Cardiac muscle cell (in vitro differentiated cells and primary cell): ENCODE measurements around the gene ABHD16B. TPM values are rescaled to one million over a fixed set of nuclear protein-coding genes. Genes with fewer than 3 reads are reported as not detected.

ENCODE experiments used
- DNase-seq, 2 donors: peaks; one replicate each; pipeline versions ENCODE4 v3.0.0 to v3.0.0-alpha.2; 2010 to 2017; ENCODE audit warnings: low read depth in 1 of 2, low spot score in 1 of 2
- H3K27ac ChIP-seq: fragments of 200-600 bp; sonication (generic); 2 replicates; pipeline ENCODE4 v1.5.1; 2016
- H3K27me3 ChIP-seq: fragments of 200-600 bp; sonication (generic); 2 replicates; pipeline ENCODE4 v1.6.0; 2016; ENCODE audit warnings: control low read depth
- H3K36me3 ChIP-seq: fragments of 200-600 bp; sonication (generic); 2 replicates; pipeline ENCODE4 v1.5.1; 2016; ENCODE audit warnings: control low read depth
- H3K4me1 ChIP-seq: fragments of 200-600 bp; sonication (generic); 2 replicates; pipeline ENCODE4 v1.8.1; 2017; ENCODE audit warnings: low read depth, mild to moderate bottlenecking, mixed run types
- H3K4me3 ChIP-seq: fragments of 200-600 bp; sonication (generic); 2 replicates; pipeline ENCODE4 v1.5.1; 2016; ENCODE audit warnings: mild to moderate bottlenecking
- H3K9me3 ChIP-seq: fragments of 200-600 bp; sonication (generic); 2 replicates; pipeline ENCODE4 v1.5.1; 2017; ENCODE audit warnings: low read depth, mild to moderate bottlenecking, control low read depth
- polyA plus RNA-seq: library from polyadenylated mRNA; unstranded; fragments of >200 nt; fragmentation: Nextera tagmentation; extraction: Ambion mirVana; gene quantifications from 2 replicates; pipeline ENCODE4 v1.2.1, GENCODE V29; 2016
- total RNA-seq: library from RNA; depleted of rRNA; stranded (reverse); fragments of >200 nt; gene quantifications from 2 replicates; pipeline ENCODE4 v1.2.3, GENCODE V29; 2016
- TF ChIP-seq, protein P1 (sequence below): IDR thresholded peaks from 2 replicates; pipeline ENCODE4 v1.5.1; 2012; ENCODE audit warnings: low read depth, mild to moderate bottlenecking, low read length

Gene ABHD16B
- total and polyA plus RNA-seq, 2 experiments from 2014 or later, result 3.4 TPM; not detected in 1

DNA sequence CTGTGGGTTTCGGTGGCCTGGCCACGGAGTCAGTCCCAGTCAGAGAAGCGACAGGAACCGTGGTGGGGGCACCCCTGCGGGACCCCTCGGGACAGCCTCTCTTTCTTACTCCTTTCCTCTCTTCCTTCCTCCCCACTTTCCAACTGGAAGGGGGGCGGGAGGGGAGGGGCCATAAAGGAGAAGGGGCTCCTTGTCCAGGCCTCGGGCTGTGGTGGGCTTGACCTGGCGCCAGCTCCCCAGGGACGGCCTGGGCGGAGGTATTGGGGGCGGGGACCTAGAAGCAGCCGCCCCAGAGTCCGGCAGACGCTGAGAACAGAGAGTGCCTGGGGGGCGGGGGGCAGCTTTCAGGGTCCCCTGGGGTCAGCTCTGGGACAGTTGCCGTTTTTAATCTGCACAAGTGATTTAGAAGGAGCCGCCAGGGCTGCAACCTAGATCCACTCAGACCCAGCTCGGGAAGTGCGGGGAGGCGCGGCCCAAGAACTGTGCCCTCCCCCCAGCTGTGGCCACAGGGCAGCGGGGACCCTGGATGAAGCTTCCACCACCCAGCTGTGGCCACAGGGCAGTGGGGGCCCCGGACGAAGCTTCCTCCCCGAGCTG is 6.4 kb upstream of the ABHD16B start:
- Histone ChIP-seq H3K4me3 (no peak overlapping the region), H3K4me1 (peaks cover 52% of the 10 kb centered on the region), H3K27ac (peak overlapping the region; percentile 95)

DNA sequence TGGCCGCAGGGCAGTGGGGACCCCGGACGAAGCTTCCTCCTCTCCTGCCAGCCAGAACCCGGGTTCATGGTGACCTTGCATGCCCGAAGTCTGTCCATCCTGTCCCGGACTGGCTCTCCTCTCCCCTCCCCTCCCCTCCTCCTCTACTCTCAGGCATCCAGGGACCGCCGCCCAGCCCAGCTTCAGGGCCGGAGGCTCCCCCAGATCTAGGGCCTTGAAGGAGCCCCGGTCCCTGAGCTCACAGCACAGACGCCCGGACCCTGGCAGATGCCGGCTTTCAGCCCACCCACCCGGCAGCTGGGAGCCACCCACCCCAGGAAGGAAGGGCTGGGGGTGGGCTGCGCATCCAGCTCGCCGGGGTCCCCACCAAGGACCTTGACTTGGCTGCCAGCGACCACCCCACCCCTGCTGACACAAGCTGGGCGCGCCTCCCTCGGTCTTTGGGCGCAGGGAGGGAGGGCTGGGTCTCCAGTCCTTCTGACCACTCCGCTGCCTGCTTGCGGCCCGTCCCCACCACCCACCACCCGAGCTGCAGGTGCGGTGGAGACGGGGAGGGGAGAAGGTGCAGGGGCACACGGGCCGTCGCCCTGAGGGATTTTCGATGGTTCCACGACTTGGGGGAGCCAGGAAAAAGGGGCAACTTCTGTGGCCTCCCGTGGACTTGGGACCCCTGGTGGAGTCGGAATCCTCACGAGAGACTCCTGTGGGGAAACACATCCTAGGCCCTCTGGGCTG is 5.8 kb upstream of the ABHD16B start:
- Histone ChIP-seq H3K4me1 (peaks cover 52% of the 10 kb centered on the region), H3K9me3 (no peaks in the 10 kb centered on the region), H3K27ac (peak overlapping the region; percentile 95), H3K27me3 (no peaks in the 10 kb centered on the region), H3K4me3 (no peak overlapping the region), H3K36me3 (no peaks in the 10 kb centered on the region)
- DNase-seq, result no peak
- TF ChIP-seq, protein P1, sequence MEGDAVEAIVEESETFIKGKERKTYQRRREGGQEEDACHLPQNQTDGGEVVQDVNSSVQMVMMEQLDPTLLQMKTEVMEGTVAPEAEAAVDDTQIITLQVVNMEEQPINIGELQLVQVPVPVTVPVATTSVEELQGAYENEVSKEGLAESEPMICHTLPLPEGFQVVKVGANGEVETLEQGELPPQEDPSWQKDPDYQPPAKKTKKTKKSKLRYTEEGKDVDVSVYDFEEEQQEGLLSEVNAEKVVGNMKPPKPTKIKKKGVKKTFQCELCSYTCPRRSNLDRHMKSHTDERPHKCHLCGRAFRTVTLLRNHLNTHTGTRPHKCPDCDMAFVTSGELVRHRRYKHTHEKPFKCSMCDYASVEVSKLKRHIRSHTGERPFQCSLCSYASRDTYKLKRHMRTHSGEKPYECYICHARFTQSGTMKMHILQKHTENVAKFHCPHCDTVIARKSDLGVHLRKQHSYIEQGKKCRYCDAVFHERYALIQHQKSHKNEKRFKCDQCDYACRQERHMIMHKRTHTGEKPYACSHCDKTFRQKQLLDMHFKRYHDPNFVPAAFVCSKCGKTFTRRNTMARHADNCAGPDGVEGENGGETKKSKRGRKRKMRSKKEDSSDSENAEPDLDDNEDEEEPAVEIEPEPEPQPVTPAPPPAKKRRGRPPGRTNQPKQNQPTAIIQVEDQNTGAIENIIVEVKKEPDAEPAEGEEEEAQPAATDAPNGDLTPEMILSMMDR, result no peak

More for the DNA sequence above, 6.4 kb upstream of the ABHD16B start:
- DNase-seq, result peak; percentile 31 to 63
- H3K36me3 ChIP-seq, result no peaks in the 10 kb centered on the region
- H3K27me3 ChIP-seq, result no peaks in the 10 kb centered on the region
- no peaks in the 10 kb centered on the region for H3K9me3 ChIP-seq
- TF ChIP-seq, protein P1, result no peak

DNA sequence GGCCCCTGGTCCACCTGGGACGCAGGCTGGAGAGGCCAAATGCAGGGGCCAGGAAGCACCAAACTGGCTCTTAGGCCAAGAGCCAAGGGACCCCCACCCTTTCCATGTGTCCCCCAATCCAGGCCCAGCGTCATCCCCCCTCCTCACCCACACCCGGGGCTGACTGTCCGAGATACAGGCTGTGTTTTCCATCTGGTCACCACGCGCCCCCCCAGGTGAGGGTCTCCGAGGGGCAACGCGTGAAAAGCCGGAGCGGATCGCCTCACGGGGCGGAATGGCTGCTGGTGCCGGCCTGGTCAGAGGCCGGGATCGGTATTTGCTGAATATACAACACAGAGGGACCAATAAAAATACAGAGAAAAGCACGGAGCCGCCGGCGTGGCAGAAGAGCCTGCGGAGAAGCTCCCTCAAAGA is 5.2 kb upstream of the ABHD16B start:
- no peak for DNase-seq
- no peaks in the 10 kb centered on the region for H3K9me3 ChIP-seq
- peak overlapping the region; percentile 95 for H3K27ac ChIP-seq
- no peaks in the 10 kb centered on the region for H3K36me3 ChIP-seq
- H3K4me3 ChIP-seq, result no peak overlapping the region
- no peaks in the 10 kb centered on the region for H3K27me3 ChIP-seq
- peaks cover 52% of the 10 kb centered on the region for H3K4me1 ChIP-seq
- TF ChIP-seq, protein P1, result no peak

DNA sequence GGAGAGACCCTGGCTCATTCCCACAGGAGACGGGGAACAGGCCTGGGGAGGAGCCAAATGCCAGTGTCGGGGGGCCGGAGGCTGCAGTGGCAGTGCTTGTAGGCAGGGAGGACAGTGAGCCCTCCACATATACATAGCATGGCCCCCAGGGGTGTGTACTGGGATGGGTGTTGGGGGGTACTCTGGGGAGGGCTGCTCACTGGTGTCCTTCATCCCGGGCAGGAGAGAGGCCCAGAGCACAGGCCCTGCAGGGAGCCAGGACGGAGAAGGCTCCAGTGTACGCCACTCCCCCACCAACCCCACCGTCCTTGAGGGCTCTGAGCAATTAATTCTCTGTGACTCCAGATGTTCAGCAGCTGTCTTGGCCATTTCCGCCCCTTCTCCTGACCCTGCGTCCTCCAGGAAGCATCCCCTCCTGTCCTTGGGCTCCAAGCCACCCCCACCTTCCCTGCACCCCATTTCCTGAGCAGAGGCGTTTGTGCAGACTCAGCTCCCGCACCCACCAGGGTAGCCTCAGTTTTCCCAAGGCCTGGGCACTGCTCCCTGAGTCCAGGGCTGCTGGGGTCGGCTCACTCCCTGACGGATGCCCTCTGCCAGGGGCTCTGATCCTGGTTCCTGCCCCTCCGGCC is 3.4 kb upstream of the ABHD16B start:
- peak in 1 of 2 donors; percentile 43 for DNase-seq
- Histone ChIP-seq H3K9me3 (no peaks in the 10 kb centered on the region), H3K36me3 (no peaks in the 10 kb centered on the region), H3K4me1 (peaks cover 52% of the 10 kb centered on the region), H3K27me3 (no peaks in the 10 kb centered on the region), H3K4me3 (no peak overlapping the region), H3K27ac (peak overlapping the region; percentile 92)
- TF ChIP-seq, protein P1, result no peak

DNA sequence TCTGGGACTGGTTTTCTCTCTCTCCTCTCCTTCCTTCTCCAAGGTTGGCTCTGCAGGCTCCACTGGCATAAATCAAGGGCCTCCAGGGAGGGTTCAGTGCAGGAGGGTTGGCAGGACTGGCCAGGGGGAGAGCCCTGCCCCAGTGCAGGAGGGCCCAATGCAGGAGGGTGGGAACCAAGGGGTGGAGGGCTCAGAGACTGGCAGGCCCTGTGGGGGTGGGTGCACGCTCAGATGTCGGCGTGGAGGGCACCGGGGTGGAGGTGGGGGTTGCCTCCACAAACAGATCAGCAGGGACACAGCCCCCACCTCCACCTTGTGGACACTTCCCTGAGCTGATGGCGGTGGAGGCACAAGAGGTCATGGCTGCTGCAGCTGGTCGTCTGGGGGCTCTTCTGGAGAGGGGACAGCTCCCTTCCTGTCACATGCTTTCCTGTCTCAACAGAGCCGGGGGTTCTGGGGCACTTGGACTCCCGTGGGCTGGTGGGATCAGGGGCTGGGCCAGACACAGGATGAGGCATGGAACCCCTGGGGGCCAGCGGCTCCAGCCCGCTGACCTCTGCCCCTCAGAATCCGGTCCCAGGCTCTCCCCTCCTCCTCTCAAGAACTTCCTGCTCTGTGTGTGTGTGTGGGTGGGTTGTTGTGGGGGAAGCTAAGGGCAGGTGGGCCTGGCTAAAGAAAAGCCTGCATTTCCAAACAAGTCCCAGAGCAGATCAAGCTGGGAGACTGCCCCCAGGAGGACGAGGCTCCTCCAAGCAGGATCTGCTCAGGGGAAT is 2.7 kb upstream of the ABHD16B start:
- no peak overlapping the region for H3K4me3 ChIP-seq

More for the DNA sequence above, 2.7 kb upstream of the ABHD16B start:
- Histone ChIP-seq H3K27me3 (no peaks in the 10 kb centered on the region), H3K36me3 (no peaks in the 10 kb centered on the region), H3K9me3 (no peaks in the 10 kb centered on the region), H3K4me1 (peaks cover 49% of the 10 kb centered on the region), H3K27ac (peak overlapping the region; percentile 92)
- TF ChIP-seq, protein P1, result peak; percentile 54
- peak; percentile 67 to 79 for DNase-seq
